Activated naive CD8-positive, alpha-beta T cell treated with anti-CD3 and anti-CD28 coated beads, Interleukin-2, amount 10 ng/mL, durations not matched to agents 7 days and 5 days (primary cell): ENCODE measurements around the gene PCBD1. TPM values are rescaled to one million over a fixed set of nuclear protein-coding genes. Genes with fewer than 3 reads are reported as not detected.

Experiments
- ATAC-seq: fragments of 150-1000 bp; cut with Tn5 transposase; one replicate; pipeline ENCODE4 v1.10.0; 2021; ENCODE audit warnings: low read depth, moderate library complexity
- POLR2A ChIA-PET: fragments of 350-600 bp; sonication (Branson Sonifier 250); formaldehyde crosslinking; loops from one replicate; lab custom pipeline; 2021; ENCODE audit warnings: antibody characterized with exemption; lab: Charles Lee
- DNase-seq: peaks from one replicate; pipeline ENCODE4 v3.0.0; 2021
- H3K27ac Mint-ChIP-seq: one replicate; pipeline ENCODE4 v1.8.0; 2022; ENCODE audit warnings: mild to moderate bottlenecking, mixed read lengths
- H3K27me3 Mint-ChIP-seq: one replicate; pipeline ENCODE4 v1.8.0; 2022; ENCODE audit warnings: mild to moderate bottlenecking, moderate library complexity, mixed read lengths
- H3K36me3 Mint-ChIP-seq: one replicate; pipeline ENCODE4 v1.8.0; 2021; ENCODE audit warnings: mild to moderate bottlenecking, mixed read lengths
- H3K4me1 Mint-ChIP-seq: one replicate; pipeline ENCODE4 v1.8.0; 2021; ENCODE audit warnings: mixed read lengths
- H3K4me3 Mint-ChIP-seq: one replicate; pipeline ENCODE4 v1.8.0; 2022; ENCODE audit warnings: mild to moderate bottlenecking, moderate library complexity, mixed read lengths
- H3K9me3 Mint-ChIP-seq: one replicate; pipeline ENCODE4 v1.8.0; 2021; ENCODE audit warnings: mixed read lengths
- total RNA-seq, 2 experiments: library from RNA; stranded (reverse); gene quantifications; one replicate each; pipeline ENCODE4 v1.2.3, GENCODE V29; 2021

The PCBD1 gene
- total RNA-seq, result 10 to 100 TPM; 23.5 to 27.7 TPM

DNA sequence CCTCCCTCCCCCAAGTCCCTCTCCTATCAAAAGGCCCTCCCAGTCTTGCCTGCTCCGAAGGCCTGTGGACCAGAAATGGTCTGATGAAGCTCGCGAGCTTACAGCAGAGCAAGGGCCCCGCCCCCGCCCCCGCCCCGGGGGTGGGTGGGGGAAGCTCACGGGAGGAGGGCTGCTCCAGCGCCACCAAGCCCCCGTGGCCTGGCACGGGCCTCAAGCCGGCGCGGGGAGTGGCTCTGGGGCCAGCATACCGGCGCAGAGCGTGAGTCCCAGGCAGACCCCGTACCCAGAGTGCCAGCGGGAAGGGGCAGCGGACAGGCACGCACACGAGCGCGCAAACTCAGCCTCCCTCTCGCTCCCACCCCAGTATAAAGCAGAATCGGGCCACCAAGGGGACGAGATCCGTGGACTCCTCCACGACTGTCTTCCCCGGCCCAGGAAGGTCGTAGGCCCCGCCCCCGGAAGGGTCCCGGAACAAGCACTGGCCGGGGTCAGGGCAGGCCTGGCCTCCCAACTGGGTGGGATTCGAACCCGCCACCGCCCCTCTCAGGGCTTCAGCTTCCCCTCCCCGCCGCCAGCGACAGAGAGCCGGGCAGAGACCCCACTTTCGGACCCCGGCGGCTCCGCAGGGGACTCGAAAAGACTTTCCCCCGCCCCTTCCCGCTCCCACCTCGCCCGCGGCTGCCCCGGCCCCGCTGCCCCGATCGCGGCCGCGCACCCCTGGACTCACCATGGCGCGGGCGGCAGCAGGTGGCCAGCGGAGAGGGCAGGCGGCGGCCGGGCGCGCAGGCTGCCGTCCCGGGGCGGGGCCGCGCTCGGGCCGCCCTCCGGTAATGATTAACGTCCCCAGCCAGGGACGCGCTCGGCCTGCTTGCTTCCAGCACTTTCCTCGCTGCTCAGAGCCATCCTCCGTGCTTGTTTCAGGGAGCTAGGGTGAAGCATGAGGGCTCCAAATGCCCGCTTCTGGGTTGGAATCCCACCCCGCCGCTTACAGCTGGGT is at the start of gene PCBD1:
Gene PCBD1 (minus strand): TSS at position 762 of the 997 bp plus-strand sequence. CDS start 32 bp downstream, at position 730.
- H3K27ac Mint-ChIP-seq, result peak within 1 kb of the TSS; percentile 84
- H3K9me3 Mint-ChIP-seq, result no peaks in the 10 kb centered on the region
- DNase-seq (peak; percentile 80), ATAC-seq (peak; percentile 85)
- H3K4me3 Mint-ChIP-seq, result peak within 1 kb of the TSS; percentile 86
- H3K27me3 Mint-ChIP-seq, result no peaks in the 10 kb centered on the region
- POLR2A ChIA-PET, result no interaction called here
- H3K36me3 Mint-ChIP-seq, result peaks cover 2% of the 10 kb centered on the region
- H3K4me1 Mint-ChIP-seq, result peaks cover 21% of the 10 kb centered on the region

DNA sequence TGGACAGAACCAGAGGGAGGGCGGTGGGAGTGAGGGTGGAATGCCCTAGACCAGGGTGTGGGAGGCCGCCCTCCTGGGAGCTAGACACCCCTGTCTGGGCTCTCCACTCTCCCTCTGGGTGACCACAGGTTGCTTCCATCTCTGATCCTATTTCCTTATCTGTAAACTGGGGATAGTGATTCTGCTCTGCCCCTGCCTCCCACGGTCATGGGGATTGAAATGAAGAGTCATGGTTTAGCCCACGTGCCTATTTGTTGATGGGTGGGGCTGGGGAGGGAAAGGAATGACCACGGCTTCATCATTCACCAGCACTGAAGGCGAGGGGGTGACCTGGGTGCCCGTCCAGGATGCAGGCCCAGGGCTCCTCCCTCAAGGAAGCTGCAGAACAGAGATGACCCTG is 49.3 kb upstream of the PCBD1 start:
- DNase-seq (no peak), ATAC-seq (no peak)
- Mint-ChIP-seq H3K4me1 (no peaks in the 10 kb centered on the region), H3K36me3 (no peaks in the 10 kb centered on the region), H3K27ac (no peak overlapping the region), H3K9me3 (no peaks in the 10 kb centered on the region), H3K4me3 (no peak overlapping the region), H3K27me3 (no peaks in the 10 kb centered on the region)
- POLR2A ChIA-PET, result no interaction called here

DNA sequence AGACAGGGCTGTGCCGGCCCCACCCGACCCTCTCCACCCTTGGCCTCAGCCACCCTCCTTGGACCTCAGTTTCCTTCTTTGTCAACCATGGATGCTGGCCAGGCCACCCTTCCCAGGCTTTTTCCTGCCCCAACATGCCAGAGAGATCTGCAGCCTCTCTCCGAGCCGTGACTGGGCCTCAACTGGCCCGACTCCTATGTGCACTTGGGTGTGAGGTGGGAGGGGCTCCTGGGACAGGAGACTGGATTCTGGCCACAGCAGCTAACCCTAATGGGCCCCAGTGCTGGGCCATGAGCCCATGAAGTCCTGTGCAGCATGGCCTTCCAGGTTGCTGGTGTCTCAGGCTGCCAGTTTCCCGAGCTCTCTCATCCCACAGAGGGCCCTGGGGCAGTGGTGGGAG is 47.7 kb upstream of the PCBD1 start:
- Mint-ChIP-seq H3K36me3 (no peaks in the 10 kb centered on the region), H3K9me3 (no peaks in the 10 kb centered on the region), H3K4me3 (no peak overlapping the region), H3K27ac (no peak overlapping the region), H3K27me3 (no peaks in the 10 kb centered on the region), H3K4me1 (no peaks in the 10 kb centered on the region)
- POLR2A ChIA-PET, result no interaction called here
- ATAC-seq (no peak), DNase-seq (no peak)

DNA sequence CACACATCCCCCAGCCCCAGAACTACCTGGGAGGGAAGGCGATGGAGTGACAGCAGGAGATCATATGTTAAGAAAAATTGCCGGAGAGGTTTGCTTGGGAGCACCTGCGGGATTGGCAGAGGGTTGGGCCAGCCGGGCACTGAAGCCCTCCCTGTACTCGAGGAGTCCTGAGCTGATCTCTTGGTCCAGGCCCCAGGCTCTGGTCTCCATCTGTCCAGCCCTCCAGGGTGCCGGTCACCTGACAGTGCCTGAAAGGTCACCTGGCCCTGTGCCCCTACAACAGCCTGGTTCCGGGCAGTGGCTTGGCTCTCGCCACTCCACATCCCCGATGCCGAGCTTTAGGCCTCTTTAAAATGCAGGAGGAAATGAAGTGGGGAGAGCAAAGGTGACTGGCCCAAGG is 47.3 kb upstream of the PCBD1 start:
- DNase-seq, result no peak
- no peaks in the 10 kb centered on the region for H3K36me3 Mint-ChIP-seq
- no peak for ATAC-seq
- no peak overlapping the region for H3K27ac Mint-ChIP-seq
- H3K27me3 Mint-ChIP-seq, result no peaks in the 10 kb centered on the region
- POLR2A ChIA-PET, result no interaction called here
- H3K4me1 Mint-ChIP-seq, result no peaks in the 10 kb centered on the region
- H3K4me3 Mint-ChIP-seq, result no peak overlapping the region
- H3K9me3 Mint-ChIP-seq, result no peaks in the 10 kb centered on the region

- Mint-ChIP-seq H3K9me3 (no peaks in the 10 kb centered on the region), H3K27me3 (no peaks in the 10 kb centered on the region), H3K4me3 (no peak overlapping the region), H3K27ac (no peak overlapping the region), H3K36me3 (no peaks in the 10 kb centered on the region), H3K4me1 (no peaks in the 10 kb centered on the region)
- POLR2A ChIA-PET, result no interaction called here
- no peak for DNase-seq
- ATAC-seq, result no peak
Observed at GRCh38 chr10:70935125-70935625, 46.8 kb upstream of the PCBD1 start.

DNA sequence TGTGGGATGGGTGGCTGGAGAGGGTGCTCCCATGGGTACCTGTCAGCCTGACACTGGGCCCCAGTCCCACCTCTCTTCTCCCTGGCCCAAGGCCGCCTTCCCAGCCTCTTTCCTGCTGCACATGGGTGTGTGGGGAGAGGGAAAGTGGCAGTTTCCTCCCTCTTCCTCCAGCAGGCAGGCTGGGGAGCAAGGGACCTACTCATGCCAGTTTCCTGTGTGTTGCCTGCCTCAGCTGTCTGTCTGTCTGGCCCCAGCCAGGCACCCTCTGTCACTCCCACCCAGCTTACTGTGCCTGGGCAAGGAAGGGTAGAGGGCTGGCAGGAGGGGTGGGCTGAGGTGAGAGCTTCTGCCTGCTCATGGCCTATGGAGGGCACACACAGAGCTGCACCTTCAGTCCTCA is 46.3 kb upstream of the PCBD1 start:
- H3K36me3 Mint-ChIP-seq, result no peaks in the 10 kb centered on the region
- DNase-seq (no peak), ATAC-seq (no peak)
- H3K27ac Mint-ChIP-seq, result no peak overlapping the region
- H3K4me1 Mint-ChIP-seq, result no peaks in the 10 kb centered on the region
- H3K4me3 Mint-ChIP-seq, result no peak overlapping the region
- H3K9me3 Mint-ChIP-seq, result no peaks in the 10 kb centered on the region
- POLR2A ChIA-PET, result no interaction called here
- H3K27me3 Mint-ChIP-seq, result no peaks in the 10 kb centered on the region

- Mint-ChIP-seq H3K27me3 (no peaks in the 10 kb centered on the region), H3K4me1 (peaks cover under 1% of the 10 kb centered on the region), H3K36me3 (no peaks in the 10 kb centered on the region), H3K9me3 (no peaks in the 10 kb centered on the region), H3K4me3 (no peak overlapping the region), H3K27ac (no peak overlapping the region)
- no peak for ATAC-seq
- no peak for DNase-seq
- POLR2A ChIA-PET, result no interaction called here
Observed at GRCh38 chr10:70932392-70933196, 44.2 kb upstream of the PCBD1 start.

- H3K4me1 Mint-ChIP-seq, result peaks cover 1% of the 10 kb centered on the region
- no peak for DNase-seq
- H3K9me3 Mint-ChIP-seq, result no peaks in the 10 kb centered on the region
- no peak overlapping the region for H3K4me3 Mint-ChIP-seq
- no peak overlapping the region for H3K27ac Mint-ChIP-seq
- POLR2A ChIA-PET, result no interaction called here
- H3K36me3 Mint-ChIP-seq, result no peaks in the 10 kb centered on the region
- H3K27me3 Mint-ChIP-seq, result no peaks in the 10 kb centered on the region
- no peak for ATAC-seq
Observed at GRCh38 chr10:70931168-70931815, 42.9 kb upstream of the PCBD1 start.

DNA sequence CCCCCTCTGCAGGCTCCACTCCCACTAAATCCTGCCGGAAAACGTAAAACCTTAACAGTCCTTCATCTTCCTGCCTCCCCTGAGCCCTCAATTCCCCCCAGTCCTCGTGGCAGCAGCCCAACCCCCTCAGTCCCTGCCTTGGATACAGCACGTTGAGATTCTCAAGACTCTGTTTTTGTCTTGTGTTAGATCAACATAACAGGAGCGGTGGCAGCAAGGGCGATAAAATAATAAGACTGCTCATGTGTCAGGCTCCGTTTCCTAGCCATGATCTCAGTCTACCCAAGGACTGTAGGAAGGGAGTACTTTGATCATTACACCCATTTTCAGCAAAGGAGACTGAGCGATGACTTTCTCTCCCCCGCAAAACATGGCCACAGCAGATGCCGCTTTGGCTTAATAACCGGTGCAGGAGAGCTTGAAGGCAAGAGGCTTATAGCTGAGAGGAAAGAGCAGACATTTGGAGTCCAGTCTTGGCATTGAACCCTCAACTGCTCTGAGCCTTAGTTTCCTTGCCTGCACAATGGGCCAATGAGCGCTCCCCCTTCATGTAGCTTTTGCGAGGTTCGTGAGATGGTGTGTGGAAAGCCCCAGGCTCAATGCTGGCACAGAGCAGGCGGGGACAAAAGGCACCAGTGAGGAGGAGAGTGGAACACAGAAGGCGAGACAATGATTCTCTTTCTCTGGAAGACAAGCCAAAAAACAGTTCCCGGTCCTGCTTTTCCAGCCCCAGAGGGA is 42.1 kb upstream of the PCBD1 start:
- Mint-ChIP-seq H3K27ac (no peak overlapping the region), H3K9me3 (no peaks in the 10 kb centered on the region)
- POLR2A ChIA-PET, result no interaction called here

GRCh38 chr10:70928140-70928539 is 39.8 kb upstream of the PCBD1 start:
- DNase-seq (no peak), ATAC-seq (no peak)
- Mint-ChIP-seq H3K4me1 (peaks cover 2% of the 10 kb centered on the region), H3K27me3 (peaks cover 3% of the 10 kb centered on the region), H3K27ac (no peak overlapping the region), H3K4me3 (no peak overlapping the region), H3K9me3 (no peaks in the 10 kb centered on the region), H3K36me3 (no peaks in the 10 kb centered on the region)
- POLR2A ChIA-PET, result no interaction called here

More for the DNA sequence above, 42.1 kb upstream of the PCBD1 start:
- ATAC-seq (no peak), DNase-seq (no peak)
- Mint-ChIP-seq H3K4me1 (peaks cover 1% of the 10 kb centered on the region), H3K4me3 (no peak overlapping the region), H3K36me3 (no peaks in the 10 kb centered on the region), H3K27me3 (no peaks in the 10 kb centered on the region)

DNA sequence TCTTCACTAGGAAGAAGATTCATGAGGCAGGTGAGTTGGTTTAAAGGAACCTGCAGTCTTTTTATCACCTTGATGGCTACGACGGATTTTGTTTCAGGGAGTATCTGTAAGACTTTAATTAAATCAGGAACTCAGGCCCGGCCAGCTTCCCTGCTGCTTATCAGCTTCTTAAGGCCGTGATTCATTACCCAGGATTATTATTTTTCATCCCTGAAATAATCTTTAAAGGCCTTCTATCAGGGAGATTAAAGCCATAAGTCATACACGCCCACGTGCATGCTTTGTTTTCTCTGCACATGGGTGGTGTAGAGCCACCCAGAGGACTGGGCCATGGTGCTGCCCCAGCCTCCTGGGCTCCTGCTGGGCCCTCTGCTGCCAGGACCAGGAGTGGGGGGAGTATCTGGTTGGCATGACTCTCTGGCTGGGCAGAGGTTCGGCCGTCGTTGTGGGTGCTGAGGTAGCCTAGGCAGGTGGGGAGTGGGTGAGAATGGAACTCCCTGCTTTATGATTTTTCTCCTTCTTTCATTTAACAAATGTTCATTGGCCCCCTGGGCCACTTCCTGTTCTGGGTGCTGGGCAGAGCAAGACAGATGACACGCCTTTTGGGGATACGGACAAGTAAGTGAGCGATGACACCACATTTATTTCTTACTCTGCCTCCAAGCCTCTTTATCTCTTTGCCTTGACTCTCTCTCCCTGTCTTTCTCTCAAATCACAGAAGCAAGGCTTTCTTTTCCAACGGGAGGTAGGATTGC is 39.0 kb upstream of the PCBD1 start:
- POLR2A ChIA-PET, result no interaction called here
- H3K27ac Mint-ChIP-seq, result no peak overlapping the region
- H3K4me1 Mint-ChIP-seq, result peaks cover 2% of the 10 kb centered on the region
- H3K4me3 Mint-ChIP-seq, result no peak overlapping the region
- no peak for ATAC-seq
- no peaks in the 10 kb centered on the region for H3K9me3 Mint-ChIP-seq
- no peak for DNase-seq
- H3K36me3 Mint-ChIP-seq, result no peaks in the 10 kb centered on the region
- H3K27me3 Mint-ChIP-seq, result peaks cover 3% of the 10 kb centered on the region
